Measurements from ENCODE around the gene LIN52. TPM values are rescaled to one million over a fixed set of nuclear protein-coding genes. Genes with fewer than 3 reads are reported as not detected.

LIN52 gene
- total and polyA plus RNA-seq, 10 donors, result 4.0 to 11.3 (median 8.5) TPM

GRCh38 chr14:74155749-74156148, 71.0 kb downstream of the LIN52 start:
- Histone ChIP-seq H3K36me3 (peaks cover 0 to 4% (median 0%) of the 10 kb centered on the region in 6 donors), H3K4me3 (no peak overlapping the region), H3K27me3 (replicated peaks in 1 of 7) (no peaks in the 10 kb centered on the region), H3K27ac (no peak overlapping the region), H3K4me1 (no peaks in the 10 kb centered on the region), H3K9me3 (no peaks in the 10 kb centered on the region)
- DNase-seq, result no peak
- intact Hi-C loops (cut with DNase I; ENCODE audit: low total_unique reads), result no loop called here
- TF ChIP-seq CTCF (IDR thresholded peaks at IDR 0.05 in 8 of 11, conservative IDR thresholded peaks at IDR 0.05 in 3 of 11) (no peak), POLR2AphosphoS5 (IDR thresholded peaks at IDR 0.05) (no peak), POLR2A (IDR thresholded peaks at IDR 0.05) (no peak)
- WGBS, 5 donors, result 85 to 100% (median 90%) methylated on average over 1 of the region's 1 CpG

- no peaks in the 10 kb centered on the region for H3K4me1 ChIP-seq
- TF ChIP-seq POLR2A (IDR thresholded peaks at IDR 0.05) (no peak), CTCF (IDR thresholded peaks at IDR 0.05 in 8 of 11, conservative IDR thresholded peaks at IDR 0.05 in 3 of 11) (no peak), POLR2AphosphoS5 (IDR thresholded peaks at IDR 0.05) (no peak)
- 75 to 97% (median 94%) methylated on average over 2 of the region's 2 CpGs for WGBS, 5 donors
- peaks cover 0 to 26% (median 0%) of the 10 kb centered on the region in 6 donors for H3K36me3 ChIP-seq
- no peak overlapping the region for H3K27ac ChIP-seq
- no peak for DNase-seq
- H3K4me3 ChIP-seq, result no peak overlapping the region
- H3K9me3 ChIP-seq, result no peaks in the 10 kb centered on the region
- intact Hi-C loops (cut with DNase I; ENCODE audit: low total_unique reads), result no loop called here
- no peaks in the 10 kb centered on the region for H3K27me3 ChIP-seq (replicated peaks in 1 of 7)
Observed at GRCh38 chr14:74160763-74161162, 76.0 kb downstream of the LIN52 start.

GRCh38 chr14:74161526-74162158, 76.9 kb downstream of the LIN52 start:
- H3K36me3 ChIP-seq, result peaks cover 0 to 31% (median 0%) of the 10 kb centered on the region in 6 donors
- H3K27ac ChIP-seq, result no peak overlapping the region
- no peaks in the 10 kb centered on the region for H3K9me3 ChIP-seq
- no peak overlapping the region for H3K4me3 ChIP-seq
- 87 to 93% (median 91%) methylated on average over 8 of the region's 8 CpGs for WGBS, 5 donors
- DNase-seq, result no peak
- TF ChIP-seq POLR2A (IDR thresholded peaks at IDR 0.05) (no peak), POLR2AphosphoS5 (IDR thresholded peaks at IDR 0.05) (no peak), CTCF (IDR thresholded peaks at IDR 0.05 in 8 of 11, conservative IDR thresholded peaks at IDR 0.05 in 3 of 11) (no peak)
- H3K27me3 ChIP-seq (replicated peaks in 1 of 7), result no peaks in the 10 kb centered on the region
- intact Hi-C loops (cut with DNase I; ENCODE audit: low total_unique reads), result no loop called here
- no peaks in the 10 kb centered on the region for H3K4me1 ChIP-seq

GRCh38 chr14:74169906-74170305, 85.2 kb downstream of the LIN52 start:
- intact Hi-C loops (cut with DNase I; ENCODE audit: low total_unique reads), result no loop called here
- DNase-seq, result no peak
- WGBS, 5 donors, result 64 to 96% (median 78%) methylated on average over 3 of the region's 3 CpGs
- no peaks in the 10 kb centered on the region for H3K9me3 ChIP-seq
- H3K4me3 ChIP-seq, result no peak overlapping the region
- no peaks in the 10 kb centered on the region for H3K27me3 ChIP-seq (replicated peaks in 1 of 7)
- H3K36me3 ChIP-seq, result peaks cover 0 to 10% (median 0%) of the 10 kb centered on the region in 6 donors
- TF ChIP-seq POLR2A (IDR thresholded peaks at IDR 0.05) (no peak), POLR2AphosphoS5 (IDR thresholded peaks at IDR 0.05) (no peak), CTCF (IDR thresholded peaks at IDR 0.05 in 8 of 11, conservative IDR thresholded peaks at IDR 0.05 in 3 of 11) (no peak)
- no peak overlapping the region for H3K27ac ChIP-seq
- H3K4me1 ChIP-seq, result no peaks in the 10 kb centered on the region

All from spleen (tissue), 11 donors.